GM12801 (cell line): ENCODE results near the gene RNF144A.

Experiments used
- CTCF ChIP-seq: IDR thresholded peaks from one replicate; pipeline ENCODE4 v1.5.1; 2011; ENCODE audit warnings: control low read depth; ENCODE audit not compliant: insufficient read length; ENCODE audit errors: extremely low read depth

RNF144A gene

GRCh38 chr2:6917071-6917760, at the start of gene RNF144A:
RNF144A (plus strand) TSS chr2:6917412; CDS start chr2:6996927, 79,515 bp downstream.
- TF ChIP-seq CTCF: no peak

- no peak for TF ChIP-seq CTCF
Observed at GRCh38 chr2:6872394-6872793, 44.8 kb upstream of the RNF144A start.

- TF ChIP-seq CTCF: no peak
Observed at GRCh38 chr2:6874032-6874431, 43.2 kb upstream of the RNF144A start.

- no peak for TF ChIP-seq CTCF
Observed at GRCh38 chr2:6876309-6876708, 40.9 kb upstream of the RNF144A start.

- TF ChIP-seq CTCF: no peak
Observed at GRCh38 chr2:6877402-6878304, 39.6 kb upstream of the RNF144A start, which contains the start of gene RSAD2. RSAD2 (plus strand) TSS chr2:6877777; CDS start chr2:6877801, 24 bp downstream.

- no peak for TF ChIP-seq CTCF
Observed at GRCh38 chr2:6878549-6878948, 38.7 kb upstream of the RNF144A start.

- no peak for TF ChIP-seq CTCF
Observed at GRCh38 chr2:6879011-6879410, 38.2 kb upstream of the RNF144A start.
